ENCODE results near the gene RAMP3.

DNA sequence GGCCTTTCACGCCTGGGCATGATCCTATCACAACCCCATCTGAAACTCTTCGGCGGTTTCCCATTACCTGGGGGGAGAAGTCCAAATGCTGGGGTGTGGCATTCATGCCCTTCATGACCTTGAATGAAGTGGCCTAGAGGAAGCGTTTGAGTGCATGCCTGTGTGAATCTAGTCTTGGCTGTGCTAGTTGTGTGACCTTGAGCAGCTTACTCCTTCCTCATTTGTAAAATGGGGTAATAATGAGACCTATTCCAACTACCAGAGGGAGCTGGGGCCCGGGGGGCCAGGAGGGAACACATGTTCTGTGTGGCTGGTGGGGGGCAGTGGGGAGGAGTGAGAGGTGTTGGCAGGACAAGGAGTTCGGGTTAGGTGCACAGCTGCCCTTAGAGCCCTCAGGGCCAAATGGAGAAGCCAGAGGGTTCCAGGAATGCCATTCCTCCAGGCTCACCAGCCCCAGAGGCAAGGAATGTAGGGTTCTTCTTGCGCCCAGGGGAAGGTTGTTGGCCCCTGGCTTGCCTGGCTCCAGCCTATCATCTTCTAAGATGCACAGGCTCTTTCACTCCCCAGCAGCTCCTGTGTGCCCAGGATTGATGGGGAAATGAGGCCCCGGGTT lies 24.8 kb upstream of the RAMP3 start:
- TF ChIP-seq, protein P1, sequence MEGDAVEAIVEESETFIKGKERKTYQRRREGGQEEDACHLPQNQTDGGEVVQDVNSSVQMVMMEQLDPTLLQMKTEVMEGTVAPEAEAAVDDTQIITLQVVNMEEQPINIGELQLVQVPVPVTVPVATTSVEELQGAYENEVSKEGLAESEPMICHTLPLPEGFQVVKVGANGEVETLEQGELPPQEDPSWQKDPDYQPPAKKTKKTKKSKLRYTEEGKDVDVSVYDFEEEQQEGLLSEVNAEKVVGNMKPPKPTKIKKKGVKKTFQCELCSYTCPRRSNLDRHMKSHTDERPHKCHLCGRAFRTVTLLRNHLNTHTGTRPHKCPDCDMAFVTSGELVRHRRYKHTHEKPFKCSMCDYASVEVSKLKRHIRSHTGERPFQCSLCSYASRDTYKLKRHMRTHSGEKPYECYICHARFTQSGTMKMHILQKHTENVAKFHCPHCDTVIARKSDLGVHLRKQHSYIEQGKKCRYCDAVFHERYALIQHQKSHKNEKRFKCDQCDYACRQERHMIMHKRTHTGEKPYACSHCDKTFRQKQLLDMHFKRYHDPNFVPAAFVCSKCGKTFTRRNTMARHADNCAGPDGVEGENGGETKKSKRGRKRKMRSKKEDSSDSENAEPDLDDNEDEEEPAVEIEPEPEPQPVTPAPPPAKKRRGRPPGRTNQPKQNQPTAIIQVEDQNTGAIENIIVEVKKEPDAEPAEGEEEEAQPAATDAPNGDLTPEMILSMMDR (IDR thresholded peaks at IDR 0.05): no peak
- no peak for TF ChIP-seq POLR2A (IDR thresholded peaks at IDR 0.05)

Measured in prostate gland (tissue), 2 donors.